Measurements from ENCODE around the gene RRP15. TPM values are rescaled to one million over a fixed set of nuclear protein-coding genes. Genes with fewer than 3 reads are reported as not detected.
A peak's percentile ranks its signal among the peaks of the same experiment; 100 is the strongest.

RRP15 gene
- total and polyA plus RNA-seq, 8 donors, result 1.9 to 11.6 (median 5.8) TPM

DNA sequence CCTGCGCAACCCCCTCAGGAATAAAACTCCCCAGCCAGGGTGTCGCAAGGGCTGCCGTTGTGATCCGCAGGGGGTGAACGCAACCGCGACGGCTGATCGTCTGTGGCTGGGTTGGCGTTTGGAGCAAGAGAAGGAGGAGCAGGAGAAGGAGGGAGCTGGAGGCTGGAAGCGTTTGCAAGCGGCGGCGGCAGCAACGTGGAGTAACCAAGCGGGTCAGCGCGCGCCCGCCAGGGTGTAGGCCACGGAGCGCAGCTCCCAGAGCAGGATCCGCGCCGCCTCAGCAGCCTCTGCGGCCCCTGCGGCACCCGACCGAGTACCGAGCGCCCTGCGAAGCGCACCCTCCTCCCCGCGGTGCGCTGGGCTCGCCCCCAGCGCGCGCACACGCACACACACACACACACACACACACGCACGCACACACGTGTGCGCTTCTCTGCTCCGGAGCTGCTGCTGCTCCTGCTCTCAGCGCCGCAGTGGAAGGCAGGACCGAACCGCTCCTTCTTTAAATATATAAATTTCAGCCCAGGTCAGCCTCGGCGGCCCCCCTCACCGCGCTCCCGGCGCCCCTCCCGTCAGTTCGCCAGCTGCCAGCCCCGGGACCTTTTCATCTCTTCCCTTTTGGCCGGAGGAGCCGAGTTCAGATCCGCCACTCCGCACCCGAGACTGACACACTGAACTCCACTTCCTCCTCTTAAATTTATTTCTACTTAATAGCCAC is 60.7 kb downstream of the RRP15 start:
- ATAC-seq, result peak; percentile 75 to 85 (median 79)
- H3K9me3 ChIP-seq, result no peaks in the 10 kb centered on the region
- peak overlapping the region; percentile 60 to 85 (median 69) for H3K27ac ChIP-seq
- WGBS, 2 donors, result 1% methylated on average over 48 to 64 of the region's 64 CpGs
- TF ChIP-seq, protein P1, sequence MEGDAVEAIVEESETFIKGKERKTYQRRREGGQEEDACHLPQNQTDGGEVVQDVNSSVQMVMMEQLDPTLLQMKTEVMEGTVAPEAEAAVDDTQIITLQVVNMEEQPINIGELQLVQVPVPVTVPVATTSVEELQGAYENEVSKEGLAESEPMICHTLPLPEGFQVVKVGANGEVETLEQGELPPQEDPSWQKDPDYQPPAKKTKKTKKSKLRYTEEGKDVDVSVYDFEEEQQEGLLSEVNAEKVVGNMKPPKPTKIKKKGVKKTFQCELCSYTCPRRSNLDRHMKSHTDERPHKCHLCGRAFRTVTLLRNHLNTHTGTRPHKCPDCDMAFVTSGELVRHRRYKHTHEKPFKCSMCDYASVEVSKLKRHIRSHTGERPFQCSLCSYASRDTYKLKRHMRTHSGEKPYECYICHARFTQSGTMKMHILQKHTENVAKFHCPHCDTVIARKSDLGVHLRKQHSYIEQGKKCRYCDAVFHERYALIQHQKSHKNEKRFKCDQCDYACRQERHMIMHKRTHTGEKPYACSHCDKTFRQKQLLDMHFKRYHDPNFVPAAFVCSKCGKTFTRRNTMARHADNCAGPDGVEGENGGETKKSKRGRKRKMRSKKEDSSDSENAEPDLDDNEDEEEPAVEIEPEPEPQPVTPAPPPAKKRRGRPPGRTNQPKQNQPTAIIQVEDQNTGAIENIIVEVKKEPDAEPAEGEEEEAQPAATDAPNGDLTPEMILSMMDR (IDR thresholded peaks at IDR 0.05), result no peak
- no peaks in the 10 kb centered on the region for H3K27me3 ChIP-seq
- no peak for FAIRE-seq
- no peaks in the 10 kb centered on the region for H3K36me3 ChIP-seq
- peaks cover 0 to 5% (median 0%) of the 10 kb centered on the region in 3 donors for H3K4me1 ChIP-seq
- DNase-seq, result peak; percentile 38 to 83 (median 52)
- H3K4me3 ChIP-seq, result peak overlapping the region; percentile 49 to 62 (median 54)
- intact Hi-C loops (cut with DNase I), result no loop called here

DNA sequence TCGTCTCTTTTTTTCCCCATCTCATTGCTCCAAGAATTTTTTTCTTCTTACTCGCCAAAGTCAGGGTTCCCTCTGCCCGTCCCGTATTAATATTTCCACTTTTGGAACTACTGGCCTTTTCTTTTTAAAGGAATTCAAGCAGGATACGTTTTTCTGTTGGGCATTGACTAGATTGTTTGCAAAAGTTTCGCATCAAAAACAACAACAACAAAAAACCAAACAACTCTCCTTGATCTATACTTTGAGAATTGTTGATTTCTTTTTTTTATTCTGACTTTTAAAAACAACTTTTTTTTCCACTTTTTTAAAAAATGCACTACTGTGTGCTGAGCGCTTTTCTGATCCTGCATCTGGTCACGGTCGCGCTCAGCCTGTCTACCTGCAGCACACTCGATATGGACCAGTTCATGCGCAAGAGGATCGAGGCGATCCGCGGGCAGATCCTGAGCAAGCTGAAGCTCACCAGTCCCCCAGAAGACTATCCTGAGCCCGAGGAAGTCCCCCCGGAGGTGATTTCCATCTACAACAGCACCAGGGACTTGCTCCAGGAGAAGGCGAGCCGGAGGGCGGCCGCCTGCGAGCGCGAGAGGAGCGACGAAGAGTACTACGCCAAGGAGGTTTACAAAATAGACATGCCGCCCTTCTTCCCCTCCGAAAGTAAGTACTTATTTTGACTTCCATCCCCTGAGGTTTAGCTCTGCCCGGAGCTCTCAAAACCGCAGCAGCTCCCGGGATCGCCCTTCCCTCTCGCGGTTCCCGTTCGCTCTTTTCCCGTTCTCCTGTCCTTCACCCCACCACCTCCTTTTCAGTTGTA is 61.5 kb downstream of the RRP15 start:
- no peaks in the 10 kb centered on the region for H3K27me3 ChIP-seq
- DNase-seq (peak in 1 of 6 donors; percentile 19), ATAC-seq (peak; percentile 11 to 35 (median 24)), FAIRE-seq (no peak)
- 0 to 1% methylated on average over 39 of the region's 39 CpGs for WGBS, 2 donors
- H3K4me3 ChIP-seq, result peak overlapping the region; percentile 49 to 62 (median 54)
- intact Hi-C loops (cut with DNase I), result no loop called here
- H3K4me1 ChIP-seq, result peaks cover 0 to 5% (median 0%) of the 10 kb centered on the region in 3 donors
- peak overlapping the region; percentile 31 to 85 (median 69) for H3K27ac ChIP-seq
- no peaks in the 10 kb centered on the region for H3K36me3 ChIP-seq
- TF ChIP-seq, protein P1 (IDR thresholded peaks at IDR 0.05), result no peak
- no peaks in the 10 kb centered on the region for H3K9me3 ChIP-seq

DNA sequence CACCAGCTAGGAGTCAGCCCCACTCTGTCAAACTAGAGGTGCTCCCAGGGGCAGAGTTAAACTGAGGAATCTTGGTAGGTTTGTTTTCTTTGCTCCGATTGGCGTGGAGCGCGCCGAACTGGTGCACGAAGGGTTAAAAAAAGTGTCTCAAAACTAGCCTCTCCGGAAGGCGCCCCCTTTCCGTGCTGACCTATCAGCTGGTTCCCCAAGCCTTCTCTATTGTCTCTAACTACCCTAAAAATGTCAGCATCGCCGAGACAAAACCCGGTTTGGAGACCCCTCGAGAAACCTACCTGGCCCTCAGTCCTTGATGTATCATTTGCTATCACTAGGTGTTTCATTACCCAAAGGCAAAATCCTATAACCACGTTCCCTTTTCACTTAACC is 62.2 kb downstream of the RRP15 start:
- Histone ChIP-seq H3K27me3 (no peaks in the 10 kb centered on the region), H3K4me3 (peak overlapping the region; percentile 49 to 62 (median 54)), H3K9me3 (no peaks in the 10 kb centered on the region), H3K36me3 (no peaks in the 10 kb centered on the region), H3K27ac (peak overlapping the region; percentile 31 to 85 (median 69)), H3K4me1 (peaks cover 0 to 5% (median 0%) of the 10 kb centered on the region in 3 donors)
- peak in 1 of 6 donors; percentile 33 for DNase-seq
- TF ChIP-seq, protein P1 (IDR thresholded peaks at IDR 0.05), result no peak
- FAIRE-seq, result no peak
- intact Hi-C loops (cut with DNase I), result no loop called here
- WGBS, 2 donors, result 2% methylated on average over 14 of the region's 14 CpGs
- ATAC-seq, result peak; percentile 5 to 20 (median 12)

DNA sequence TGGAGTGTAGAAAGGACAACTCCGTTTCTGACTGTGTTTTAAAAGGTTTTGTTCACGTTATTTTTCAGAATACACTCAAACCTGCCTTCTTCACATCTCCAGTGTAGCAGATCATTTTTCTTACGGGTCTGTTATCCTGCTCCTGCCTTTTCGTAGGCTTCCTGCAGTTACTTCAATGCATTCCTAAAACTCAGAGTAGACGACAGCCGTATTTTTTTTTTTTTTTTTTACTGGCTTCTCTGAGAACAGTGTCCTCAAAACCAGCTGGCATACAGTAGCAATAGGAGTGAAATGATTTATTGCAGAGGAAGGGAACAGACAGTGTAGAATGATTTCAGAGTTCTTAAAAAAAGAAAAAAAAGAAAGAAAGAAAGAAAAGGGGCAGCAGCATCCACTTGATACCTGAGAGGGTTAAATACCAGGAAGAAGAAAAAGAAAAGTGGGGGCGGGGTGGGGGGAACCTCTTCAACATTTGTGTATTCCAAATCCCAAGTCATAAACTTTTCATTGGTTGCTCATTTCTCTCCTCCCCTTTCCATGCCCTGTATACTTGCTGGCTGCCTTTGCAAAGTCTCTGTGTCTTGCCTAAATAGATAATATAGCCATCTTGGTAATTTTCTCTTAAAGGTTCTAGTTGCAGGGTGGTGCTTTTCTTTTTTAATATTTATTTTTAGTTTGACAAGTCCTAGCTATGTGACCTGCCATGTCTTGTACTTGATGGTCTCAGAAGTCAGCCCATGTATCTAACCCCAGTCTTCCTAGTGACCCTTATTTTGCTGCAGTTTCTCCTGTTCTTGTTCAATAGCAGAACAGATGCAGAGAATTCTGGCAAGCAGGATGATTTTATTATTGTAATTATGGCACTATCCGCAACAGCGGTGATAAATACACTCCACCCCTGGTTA is 62.9 kb downstream of the RRP15 start:
- ATAC-seq (peak in 2 of 4 donors; percentile 11 to 23), FAIRE-seq (no peak), DNase-seq (no peak)
- Histone ChIP-seq H3K4me3 (peak overlapping the region; percentile 49 to 62 (median 54)), H3K27me3 (no peaks in the 10 kb centered on the region), H3K36me3 (no peaks in the 10 kb centered on the region), H3K9me3 (no peaks in the 10 kb centered on the region), H3K4me1 (peaks cover 0 to 5% (median 0%) of the 10 kb centered on the region in 3 donors), H3K27ac (peak overlapping the region in 3 of 4 donors; percentile 69 to 85 (median 69))
- intact Hi-C loops (cut with DNase I), result no loop called here
- 11 to 12% methylated on average over 9 of the region's 9 CpGs for WGBS, 2 donors
- TF ChIP-seq, protein P1 (IDR thresholded peaks at IDR 0.05), result no peak

Data from pancreas (tissue), 10 donors.